Measurements from ENCODE around the gene UBA52. TPM values are rescaled to one million over a fixed set of nuclear protein-coding genes. Genes with fewer than 3 reads are reported as not detected.

The UBA52 gene
- polyA plus RNA-seq, 1 donor from 2014 or later, result 765 TPM

- Histone ChIP-seq H3K36me3 (ENCODE audit: insufficient read depth, low read length) (no peaks in the 10 kb centered on the region), H3K27ac (ENCODE audit: low read length) (no peak overlapping the region), H2AFZ (ENCODE audit: low read depth, low read length) (no peak overlapping the region), H3K4me3 (ENCODE audit: low read length) (no peak overlapping the region), H3F3A (ENCODE audit: insufficient read depth, low read length, poor library complexity, severe bottlenecking) (no peaks in the 10 kb centered on the region), H3K27me3 (ENCODE audit: insufficient read depth, low read depth, low read length) (no peaks in the 10 kb centered on the region), H3K9me3 (ENCODE audit: low read length) (no peaks in the 10 kb centered on the region), H3K79me2 (replicated peaks; ENCODE audit: insufficient read depth, low read length) (peaks cover 13% of the 10 kb centered on the region), H4K20me1 (ENCODE audit: insufficient read depth) (no peaks in the 10 kb centered on the region), H3K4me2 (ENCODE audit: low read length) (no peak overlapping the region), H3K9me2 (ENCODE audit: insufficient read depth, low read length) (no peaks in the 10 kb centered on the region), H3K9ac (ENCODE audit: low read length) (no peak overlapping the region)
- TF ChIP-seq RAD21 (conservative IDR thresholded peaks at IDR 0.05) (no peak), TAF1 (IDR thresholded peaks at IDR 0.05; ENCODE audit: low read depth) (no peak), REST (IDR thresholded peaks at IDR 0.05; ENCODE audit: borderline replicate concordance) (no peak), POLR2AphosphoS5 (IDR thresholded peaks at IDR 0.05) (no peak), SMC3 (conservative IDR thresholded peaks at IDR 0.05; ENCODE audit: poor library complexity) (no peak), MXI1 (conservative IDR thresholded peaks at IDR 0.05; ENCODE audit: poor library complexity, severe bottlenecking) (no peak), EZH2 (IDR thresholded peaks at IDR 0.05; ENCODE audit: borderline replicate concordance, insufficient read depth, low read length, poor library complexity, severe bottlenecking) (no peak), CTCF (IDR thresholded peaks at IDR 0.05; ENCODE audit: poor library complexity, severe bottlenecking) (no peak), EP300 (conservative IDR thresholded peaks at IDR 0.05; ENCODE audit: poor library complexity, severe bottlenecking) (no peak)
Observed at GRCh38 chr19:18576383-18576782, 4.7 kb downstream of the UBA52 start.

- Histone ChIP-seq H3K79me2 (replicated peaks; ENCODE audit: insufficient read depth, low read length) (peaks cover 7% of the 10 kb centered on the region), H3K27ac (ENCODE audit: low read length) (no peak overlapping the region), H3K27me3 (ENCODE audit: insufficient read depth, low read depth, low read length) (no peaks in the 10 kb centered on the region), H3F3A (ENCODE audit: insufficient read depth, low read length, poor library complexity, severe bottlenecking) (no peaks in the 10 kb centered on the region), H3K9me2 (ENCODE audit: insufficient read depth, low read length) (no peaks in the 10 kb centered on the region), H2AFZ (ENCODE audit: low read depth, low read length) (no peak overlapping the region), H3K9me3 (ENCODE audit: low read length) (no peaks in the 10 kb centered on the region), H4K20me1 (ENCODE audit: insufficient read depth) (no peaks in the 10 kb centered on the region), H3K4me3 (ENCODE audit: low read length) (no peak overlapping the region), H3K36me3 (ENCODE audit: insufficient read depth, low read length) (no peaks in the 10 kb centered on the region), H3K4me2 (ENCODE audit: low read length) (no peak overlapping the region), H3K9ac (ENCODE audit: low read length) (no peak overlapping the region)
- TF ChIP-seq RAD21 (conservative IDR thresholded peaks at IDR 0.05), result no peak
- no peak for TF ChIP-seq MXI1 (conservative IDR thresholded peaks at IDR 0.05; ENCODE audit: poor library complexity, severe bottlenecking)
- TF ChIP-seq SMC3 (conservative IDR thresholded peaks at IDR 0.05; ENCODE audit: poor library complexity), result no peak
- TF ChIP-seq TAF1 (IDR thresholded peaks at IDR 0.05; ENCODE audit: low read depth), result no peak
- no peak for TF ChIP-seq CTCF (IDR thresholded peaks at IDR 0.05; ENCODE audit: poor library complexity, severe bottlenecking)
- TF ChIP-seq REST (IDR thresholded peaks at IDR 0.05; ENCODE audit: borderline replicate concordance), result no peak
- no peak for TF ChIP-seq EP300 (conservative IDR thresholded peaks at IDR 0.05; ENCODE audit: poor library complexity, severe bottlenecking)
- TF ChIP-seq EZH2 (IDR thresholded peaks at IDR 0.05; ENCODE audit: borderline replicate concordance, insufficient read depth, low read length, poor library complexity, severe bottlenecking), result no peak
- TF ChIP-seq POLR2AphosphoS5 (IDR thresholded peaks at IDR 0.05), result no peak
Observed at GRCh38 chr19:18577365-18577914, 5.8 kb downstream of the UBA52 start.

Data from neural cell (in vitro differentiated cells).